ENCODE results near the gene ZNF428. TPM values are rescaled to one million over a fixed set of nuclear protein-coding genes. Genes with fewer than 3 reads are reported as not detected.

ZNF428 gene
- total RNA-seq, 1 donor = 25.0 TPM

DNA sequence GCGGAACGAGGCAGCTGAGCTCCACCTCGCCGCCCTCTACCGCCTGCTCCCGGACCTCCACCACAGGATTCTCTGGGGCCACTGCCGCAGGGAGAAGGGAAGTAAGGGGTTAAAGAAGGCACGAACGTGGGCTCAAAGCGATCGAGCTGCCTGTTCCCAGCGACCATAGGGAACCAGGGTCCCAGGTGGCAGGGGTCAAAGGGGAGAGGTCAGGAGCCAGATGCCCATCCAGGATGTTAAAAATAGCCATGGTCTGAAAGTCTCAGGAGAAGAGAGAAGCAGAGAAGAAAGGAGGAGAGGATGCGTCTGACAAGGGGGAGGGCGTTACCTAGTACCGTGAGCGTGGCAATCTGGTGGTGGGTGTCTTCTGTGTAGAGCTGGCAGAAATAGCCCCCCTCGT is 7.4 kb upstream of the ZNF428 start:
- DNase-seq (ENCODE audit: low read depth) = no peak
- no peak for TF ChIP-seq CTCF (IDR thresholded peaks at IDR 0.05; ENCODE audit: insufficient read depth, low read depth, low read length)
- no peak overlapping the region for H3K4me3 ChIP-seq (ENCODE audit: low read depth, low read length)

DNA sequence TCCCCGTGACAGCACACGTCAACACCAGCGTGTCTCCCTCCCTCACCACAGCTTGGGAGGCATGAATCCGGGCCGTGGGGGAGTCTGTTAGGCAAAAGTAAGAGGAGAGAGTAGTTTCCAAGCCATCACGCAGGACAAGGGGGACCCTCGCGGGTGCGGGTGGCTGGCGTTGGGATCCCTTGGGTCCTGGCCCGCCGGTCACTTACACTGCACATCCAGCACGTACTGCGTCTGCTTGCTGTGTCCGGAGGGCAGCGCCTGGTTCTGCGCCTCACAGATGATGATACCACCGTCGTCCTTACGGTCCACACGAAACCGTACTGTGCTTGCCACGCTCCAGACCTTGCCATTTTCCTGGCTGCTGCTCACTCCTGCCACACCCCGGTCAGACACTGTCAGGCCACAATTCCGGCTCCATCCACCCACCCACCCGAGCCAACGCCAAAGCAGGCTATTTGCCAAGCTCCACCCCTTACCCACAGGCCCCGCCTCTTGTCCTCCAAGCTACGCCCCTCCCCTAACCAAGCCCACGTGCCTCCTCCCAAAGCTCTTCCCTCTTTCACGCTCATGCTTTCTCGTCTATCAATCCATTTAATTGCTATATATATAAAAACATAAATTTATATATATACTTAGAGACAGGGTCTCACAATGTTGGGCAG is 6.6 kb upstream of the ZNF428 start:
- TF ChIP-seq CTCF (IDR thresholded peaks at IDR 0.05; ENCODE audit: insufficient read depth, low read depth, low read length) = peak; percentile 16
- peak; percentile 34 for DNase-seq (ENCODE audit: low read depth)

DNA sequence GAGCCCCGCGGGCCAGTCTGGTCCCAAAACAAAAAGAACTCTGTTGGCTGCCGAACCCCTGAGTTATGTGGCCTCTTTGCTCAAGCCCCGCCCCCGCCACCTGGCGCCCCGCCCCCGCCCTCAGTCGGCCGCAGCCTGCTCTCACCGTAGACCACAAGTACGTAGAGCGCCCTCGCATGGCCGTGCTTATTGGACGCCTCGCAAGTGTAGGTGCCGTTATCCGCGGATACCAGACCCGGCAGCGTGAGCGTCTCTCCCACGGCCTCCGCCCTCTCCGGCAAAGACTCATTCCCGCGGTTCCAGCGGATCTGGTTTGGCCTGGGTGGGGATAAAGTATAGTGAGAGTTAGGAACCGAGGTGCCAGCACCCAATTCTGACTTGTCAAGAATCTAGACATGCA is 5.5 kb upstream of the ZNF428 start:
- TF ChIP-seq CTCF (IDR thresholded peaks at IDR 0.05; ENCODE audit: insufficient read depth, low read depth, low read length) = peak; percentile 21
- peak; percentile 53 for DNase-seq (ENCODE audit: low read depth)
- H3K4me3 ChIP-seq (ENCODE audit: low read depth, low read length) = no peak overlapping the region

More for the DNA sequence above, 6.6 kb upstream of the ZNF428 start:
- H3K4me3 ChIP-seq (ENCODE audit: low read depth, low read length) = no peak overlapping the region

GRCh38 chr19:43623889-43624670 is 4.7 kb upstream of the ZNF428 start:
- TF ChIP-seq CTCF (IDR thresholded peaks at IDR 0.05; ENCODE audit: insufficient read depth, low read depth, low read length) = no peak
- DNase-seq (ENCODE audit: low read depth) = peak; percentile 31
- no peak overlapping the region for H3K4me3 ChIP-seq (ENCODE audit: low read depth, low read length)

GRCh38 chr19:43622956-43623355 is 3.5 kb upstream of the ZNF428 start:
- no peak for TF ChIP-seq CTCF (IDR thresholded peaks at IDR 0.05; ENCODE audit: insufficient read depth, low read depth, low read length)
- no peak overlapping the region for H3K4me3 ChIP-seq (ENCODE audit: low read depth, low read length)
- no peak for DNase-seq (ENCODE audit: low read depth)

- no peak for DNase-seq (ENCODE audit: low read depth)
- TF ChIP-seq CTCF (IDR thresholded peaks at IDR 0.05; ENCODE audit: insufficient read depth, low read depth, low read length) = no peak
Measured at GRCh38 chr19:43622070-43622469, 2.6 kb upstream of the ZNF428 start.

More at GRCh38 chr19:43622070-43622469, 2.6 kb upstream of the ZNF428 start:
- no peak overlapping the region for H3K4me3 ChIP-seq (ENCODE audit: low read depth, low read length)

Data from fibroblast of villous mesenchyme (primary cell).